Activated CD8-positive, alpha-beta T cell treated with anti-CD3 and anti-CD28 coated beads, Interleukin-2, amount 10 ng/mL, durations not matched to agents 7 days and 5 days (primary cell): ENCODE data around the gene FUT9. TPM values are rescaled to one million over a fixed set of nuclear protein-coding genes. Genes with fewer than 3 reads are reported as not detected.

Experiments used
- ATAC-seq: fragments of 150-1000 bp; cut with Tn5 transposase; one replicate; pipeline ENCODE4 v1.10.0; 2021; ENCODE audit warnings: moderate library complexity
- CTCF ChIA-PET: fragments of 350-600 bp; sonication (Branson Sonifier 250); formaldehyde crosslinking; loops from one replicate; lab custom pipeline; 2021; ENCODE audit warnings: antibody characterized with exemption; lab: Charles Lee
- POLR2A ChIA-PET: fragments of 350-600 bp; sonication (Branson Sonifier 250); formaldehyde crosslinking; loops from one replicate; lab custom pipeline; 2021; ENCODE audit warnings: antibody characterized with exemption; lab: Charles Lee
- DNase-seq: peaks from one replicate; pipeline ENCODE4 v3.0.0-alpha.2; 2020
- H3K27ac Mint-ChIP-seq: one replicate; pipeline ENCODE4 v1.8.0; 2021; ENCODE audit warnings: mild to moderate bottlenecking, mixed read lengths
- H3K27me3 Mint-ChIP-seq: one replicate; pipeline ENCODE4 v1.8.0; 2021; ENCODE audit warnings: low read depth, mixed read lengths
- H3K36me3 Mint-ChIP-seq: one replicate; pipeline ENCODE4 v1.8.0; 2021; ENCODE audit warnings: low read depth, mixed read lengths
- H3K4me1 Mint-ChIP-seq: one replicate; pipeline ENCODE4 v1.8.0; 2021; ENCODE audit warnings: low read depth, mixed read lengths
- H3K4me3 Mint-ChIP-seq: one replicate; pipeline ENCODE4 v1.8.0; 2021; ENCODE audit warnings: mild to moderate bottlenecking, mixed read lengths
- H3K9me3 Mint-ChIP-seq: one replicate; pipeline ENCODE4 v1.8.0; 2022; ENCODE audit warnings: mixed read lengths; ENCODE audit not compliant: insufficient read depth
- total RNA-seq, 2 experiments: library from RNA; stranded (reverse); gene quantifications; one replicate each; pipeline ENCODE4 v1.2.3, GENCODE V29; 2021

Gene FUT9
- total RNA-seq, 2 experiments from 2014 or later: not detected

DNA sequence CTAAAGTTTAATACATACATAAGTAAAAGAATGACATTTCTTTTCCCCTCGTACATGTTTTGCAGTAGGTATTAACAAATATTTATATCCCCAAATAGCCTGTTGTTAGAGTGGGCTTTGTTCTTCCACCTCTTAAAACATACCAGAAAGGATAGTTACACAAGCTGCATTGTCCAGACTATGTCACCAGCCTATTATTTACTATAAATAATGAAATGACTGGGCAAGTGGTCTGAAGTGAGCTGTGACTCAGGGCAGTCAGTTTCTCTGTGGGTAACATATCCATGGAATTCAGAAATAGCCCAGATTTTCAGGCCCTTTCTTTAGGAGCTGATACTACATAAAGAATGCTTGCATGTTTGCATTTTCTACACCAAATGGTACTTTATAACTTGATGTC is 60.1 kb downstream of the FUT9 start:
- ChIA-PET CTCF (no interaction called here), POLR2A (no interaction called here)
- no peak overlapping the region for H3K4me3 Mint-ChIP-seq
- H3K27ac Mint-ChIP-seq: no peak overlapping the region
- no peaks in the 10 kb centered on the region for H3K36me3 Mint-ChIP-seq
- ATAC-seq: no peak
- no peaks in the 10 kb centered on the region for H3K4me1 Mint-ChIP-seq
- H3K27me3 Mint-ChIP-seq: no peaks in the 10 kb centered on the region
- H3K9me3 Mint-ChIP-seq: no peaks in the 10 kb centered on the region
- no peak for DNase-seq

DNA sequence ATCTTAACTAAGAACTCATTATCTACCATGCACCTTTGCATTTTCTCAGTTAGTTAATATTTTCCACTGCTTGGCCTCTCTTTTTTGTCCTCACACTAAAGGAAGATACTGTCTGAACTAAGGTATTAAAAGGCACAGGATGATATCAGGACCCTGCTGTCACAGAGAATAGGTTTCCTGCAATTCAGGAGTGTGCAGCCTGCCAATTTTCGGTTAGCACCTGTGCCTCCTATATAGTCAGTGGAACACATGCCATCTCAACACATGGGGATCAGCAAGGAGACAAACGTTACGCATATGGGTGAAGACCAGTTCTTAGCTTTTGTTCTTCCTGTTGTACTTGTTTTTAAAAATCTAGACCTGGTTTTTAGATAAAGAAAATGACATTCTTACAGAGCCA is 71.0 kb downstream of the FUT9 start:
- POLR2A ChIA-PET: no interaction called here

DNA sequence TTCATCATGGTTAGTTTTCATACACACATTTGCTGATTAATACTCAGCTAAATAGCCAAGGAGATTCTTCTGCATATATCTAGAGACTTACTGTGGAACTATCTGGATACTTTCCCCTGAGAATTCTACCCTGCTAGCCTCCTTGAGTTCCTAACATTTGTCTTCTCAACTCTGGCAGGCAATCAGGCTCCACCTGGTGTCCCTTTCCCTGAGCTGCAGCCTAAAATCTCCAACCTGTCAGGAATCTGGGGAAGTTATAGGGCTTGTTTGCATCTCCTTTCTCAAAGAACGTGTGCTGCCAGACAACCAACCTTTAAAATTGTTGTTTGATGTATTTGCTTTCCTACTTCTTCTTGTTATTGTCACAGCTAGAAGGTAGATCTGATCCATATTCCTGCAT is 73.4 kb downstream of the FUT9 start:
- DNase-seq: no peak
- no peak overlapping the region for H3K4me3 Mint-ChIP-seq
- ChIA-PET POLR2A (no interaction called here), CTCF (no interaction called here)
- H3K9me3 Mint-ChIP-seq: no peaks in the 10 kb centered on the region
- H3K27me3 Mint-ChIP-seq: no peaks in the 10 kb centered on the region
- no peaks in the 10 kb centered on the region for H3K36me3 Mint-ChIP-seq
- ATAC-seq: no peak
- H3K4me1 Mint-ChIP-seq: no peaks in the 10 kb centered on the region
- H3K27ac Mint-ChIP-seq: no peak overlapping the region

More for the DNA sequence above, 71.0 kb downstream of the FUT9 start:
- H3K36me3 Mint-ChIP-seq: no peaks in the 10 kb centered on the region
- no peaks in the 10 kb centered on the region for H3K27me3 Mint-ChIP-seq
- no peak overlapping the region for H3K27ac Mint-ChIP-seq
- DNase-seq (no peak), ATAC-seq (no peak)
- H3K4me3 Mint-ChIP-seq: no peak overlapping the region
- no peaks in the 10 kb centered on the region for H3K9me3 Mint-ChIP-seq
- CTCF ChIA-PET: no interaction called here
- H3K4me1 Mint-ChIP-seq: no peaks in the 10 kb centered on the region

DNA sequence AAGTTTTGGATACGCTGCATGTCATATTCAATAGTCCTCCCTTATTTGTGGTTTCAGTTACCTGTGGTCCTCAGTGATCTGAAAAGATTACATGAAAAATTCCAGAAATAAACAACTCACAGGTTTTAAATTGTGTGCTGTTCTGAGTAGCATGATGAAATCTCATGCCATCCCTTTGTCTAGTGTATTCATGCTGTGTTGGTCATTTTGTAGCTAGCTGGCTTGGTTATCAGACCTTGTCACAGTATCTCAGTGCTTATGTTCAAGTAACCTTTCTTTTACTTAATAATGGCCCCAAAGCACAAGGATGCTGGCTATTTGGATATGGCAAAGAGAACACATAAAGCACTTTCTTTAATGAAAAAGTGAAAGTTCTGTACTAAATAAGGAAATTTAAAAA is 78.3 kb downstream of the FUT9 start:
- H3K27ac Mint-ChIP-seq: no peak overlapping the region
- H3K4me1 Mint-ChIP-seq: no peaks in the 10 kb centered on the region
- H3K9me3 Mint-ChIP-seq: no peaks in the 10 kb centered on the region
- H3K36me3 Mint-ChIP-seq: no peaks in the 10 kb centered on the region
- no peak for ATAC-seq
- H3K4me3 Mint-ChIP-seq: no peak overlapping the region
- ChIA-PET CTCF (no interaction called here), POLR2A (no interaction called here)
- H3K27me3 Mint-ChIP-seq: no peaks in the 10 kb centered on the region
- no peak for DNase-seq

DNA sequence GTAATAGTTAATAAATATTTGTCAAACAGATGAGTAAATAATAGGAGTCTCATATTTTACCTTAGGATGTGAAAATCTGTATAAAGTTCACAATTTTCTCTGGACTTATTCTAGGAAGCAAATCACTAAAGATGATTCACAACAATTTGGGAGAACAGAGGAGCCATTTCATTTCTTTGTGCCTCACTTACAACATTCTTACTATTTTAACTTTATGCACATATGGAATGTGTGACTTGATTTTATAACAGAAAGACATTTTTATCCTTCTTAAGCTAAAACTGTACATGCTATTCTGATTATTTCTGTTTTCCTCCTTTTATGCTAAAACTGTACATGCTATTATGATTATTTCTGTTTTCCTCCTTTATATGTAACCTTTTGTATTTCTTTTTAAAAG is 83.3 kb downstream of the FUT9 start:
- Mint-ChIP-seq H3K36me3 (no peaks in the 10 kb centered on the region), H3K4me3 (no peak overlapping the region), H3K27me3 (no peaks in the 10 kb centered on the region), H3K9me3 (no peaks in the 10 kb centered on the region), H3K4me1 (no peaks in the 10 kb centered on the region), H3K27ac (no peak overlapping the region)
- CTCF ChIA-PET: no interaction called here
- no peak for DNase-seq
- POLR2A ChIA-PET: no interaction called here
- ATAC-seq: no peak

DNA sequence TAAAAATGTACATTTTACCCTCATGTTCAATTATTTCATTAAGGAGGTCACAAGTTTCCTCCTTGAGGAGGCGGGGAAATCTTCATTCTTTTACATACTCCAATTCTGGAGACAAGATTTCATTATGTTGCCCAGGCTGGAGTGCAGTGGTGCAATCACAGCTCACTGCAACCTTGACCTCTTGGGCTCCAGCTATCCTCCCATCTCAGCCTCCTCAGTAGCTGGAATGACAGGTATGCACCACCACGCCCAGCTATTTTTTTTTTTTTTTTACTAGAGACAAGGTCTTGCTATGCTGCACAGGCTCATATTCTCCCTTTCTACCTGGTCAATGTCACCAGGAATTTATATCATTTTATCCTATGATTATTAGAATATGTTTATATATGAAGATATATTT is 85.8 kb downstream of the FUT9 start:
- Mint-ChIP-seq H3K27ac (no peak overlapping the region), H3K27me3 (no peaks in the 10 kb centered on the region), H3K4me1 (no peaks in the 10 kb centered on the region), H3K4me3 (no peak overlapping the region), H3K9me3 (no peaks in the 10 kb centered on the region), H3K36me3 (no peaks in the 10 kb centered on the region)
- ChIA-PET CTCF (no interaction called here), POLR2A (no interaction called here)
- no peak for ATAC-seq
- DNase-seq: no peak

DNA sequence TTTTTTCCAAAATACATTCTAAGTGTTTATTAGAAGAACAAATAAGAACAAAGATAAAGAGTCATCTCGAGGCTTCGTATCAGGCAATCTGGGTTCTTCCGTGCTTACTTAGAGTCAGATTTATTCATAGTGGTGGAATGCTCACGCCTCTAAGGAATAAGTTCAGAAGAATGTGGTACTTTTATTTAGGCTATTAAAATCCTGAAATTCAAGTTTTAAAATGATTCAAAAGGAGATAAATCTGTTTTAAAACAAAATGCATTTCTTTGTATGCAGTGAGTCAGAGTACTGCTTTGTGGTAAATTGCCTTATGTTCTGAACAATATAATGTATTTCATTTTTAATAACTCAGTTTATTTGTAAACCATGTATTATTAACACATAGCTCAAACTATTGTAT is 89.1 kb downstream of the FUT9 start:
- ChIA-PET CTCF (no interaction called here), POLR2A (no interaction called here)
- Mint-ChIP-seq H3K36me3 (no peaks in the 10 kb centered on the region), H3K27me3 (no peaks in the 10 kb centered on the region), H3K4me1 (no peaks in the 10 kb centered on the region), H3K27ac (no peak overlapping the region), H3K4me3 (no peak overlapping the region), H3K9me3 (no peaks in the 10 kb centered on the region)
- ATAC-seq (no peak), DNase-seq (no peak)

DNA sequence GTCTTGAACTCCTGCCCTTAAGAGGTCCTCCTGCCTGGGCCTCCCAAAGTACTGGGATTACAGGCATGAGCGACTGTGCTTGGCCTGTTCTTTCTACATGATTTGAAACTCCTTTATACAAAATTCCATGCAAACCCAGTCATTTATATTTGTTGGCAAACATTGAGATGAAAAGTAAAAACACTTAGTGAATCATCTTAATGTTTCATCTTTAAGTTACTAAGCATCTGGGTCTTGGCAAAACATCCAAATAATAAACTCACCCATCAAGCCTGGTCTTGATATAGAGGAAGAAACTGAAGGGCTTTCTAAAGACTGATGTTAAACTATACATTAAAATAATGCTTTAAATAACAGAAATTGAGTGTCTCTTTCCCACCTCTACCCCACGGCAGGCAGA is 95.1 kb downstream of the FUT9 start:
- Mint-ChIP-seq H3K4me3 (no peak overlapping the region), H3K27ac (no peak overlapping the region), H3K9me3 (no peaks in the 10 kb centered on the region), H3K36me3 (no peaks in the 10 kb centered on the region), H3K27me3 (no peaks in the 10 kb centered on the region), H3K4me1 (no peaks in the 10 kb centered on the region)
- no peak for DNase-seq
- ChIA-PET POLR2A (no interaction called here), CTCF (no interaction called here)
- ATAC-seq: no peak

DNA sequence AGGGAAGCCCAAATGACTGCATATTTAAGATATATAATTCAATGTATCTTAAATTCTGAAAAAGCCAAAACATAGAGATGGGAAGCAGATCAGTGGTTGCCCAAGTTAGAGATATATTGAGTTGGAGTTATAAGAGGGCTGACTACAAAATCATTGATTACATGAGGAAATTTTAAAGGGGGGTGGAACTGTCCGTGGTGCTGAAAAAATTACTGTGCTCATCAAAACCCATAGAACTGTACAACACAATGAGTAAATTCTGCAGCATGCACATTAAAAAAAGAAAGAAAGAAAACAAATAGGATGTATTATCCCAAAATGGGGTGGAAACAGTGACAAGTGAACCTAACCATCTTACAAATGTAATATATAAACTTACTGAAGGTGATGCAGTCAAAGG is 100.9 kb downstream of the FUT9 start:
- ChIA-PET POLR2A (no interaction called here), CTCF (no interaction called here)
- no peaks in the 10 kb centered on the region for H3K9me3 Mint-ChIP-seq
- no peak overlapping the region for H3K4me3 Mint-ChIP-seq
- H3K36me3 Mint-ChIP-seq: no peaks in the 10 kb centered on the region
- no peaks in the 10 kb centered on the region for H3K4me1 Mint-ChIP-seq
- no peaks in the 10 kb centered on the region for H3K27me3 Mint-ChIP-seq
- DNase-seq (peak; percentile 27), ATAC-seq (no peak)
- no peak overlapping the region for H3K27ac Mint-ChIP-seq

DNA sequence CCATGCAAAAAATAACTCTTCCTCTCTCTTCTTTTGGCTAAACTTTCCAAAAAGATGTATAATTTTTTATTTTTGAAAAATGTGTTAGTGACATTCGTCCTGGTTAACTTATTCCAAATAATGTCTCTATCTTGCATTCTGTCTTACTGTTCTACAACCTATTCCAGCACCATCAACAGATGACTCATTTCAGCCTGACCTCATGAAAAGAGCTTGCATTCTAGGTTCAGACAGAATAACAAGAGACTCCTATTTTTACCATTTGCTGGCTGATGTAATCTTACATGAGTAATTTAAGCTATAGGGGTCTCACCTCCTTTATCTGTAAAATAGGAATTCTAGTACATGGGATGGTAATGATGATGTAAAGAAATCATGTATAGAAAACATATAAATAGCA is 109.0 kb downstream of the FUT9 start:
- DNase-seq: no peak
- ATAC-seq: no peak
- POLR2A ChIA-PET: no interaction called here
- no peaks in the 10 kb centered on the region for H3K36me3 Mint-ChIP-seq
- H3K27me3 Mint-ChIP-seq: no peaks in the 10 kb centered on the region
- no peaks in the 10 kb centered on the region for H3K4me1 Mint-ChIP-seq
- H3K27ac Mint-ChIP-seq: no peak overlapping the region
- H3K4me3 Mint-ChIP-seq: no peak overlapping the region
- CTCF ChIA-PET: no interaction called here
- no peaks in the 10 kb centered on the region for H3K9me3 Mint-ChIP-seq

DNA sequence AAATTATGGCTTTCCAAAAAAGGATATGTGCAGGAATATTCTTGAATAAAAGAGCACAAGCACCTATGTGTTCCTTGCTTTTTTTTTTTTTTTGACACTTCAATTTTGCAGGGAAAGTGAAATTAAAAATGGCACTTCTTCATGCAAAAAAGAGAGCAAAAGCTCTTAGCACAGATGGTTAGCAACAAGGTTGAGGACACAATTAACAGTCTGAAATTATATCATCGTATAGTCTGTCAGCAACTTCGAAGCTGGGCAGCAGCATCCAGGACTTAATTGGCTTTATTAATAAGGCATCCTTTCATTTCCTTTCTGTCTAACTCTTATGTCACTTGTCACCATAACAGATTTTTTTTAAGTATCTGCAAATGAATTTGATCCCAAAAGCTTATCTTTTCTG is 122.6 kb downstream of the FUT9 start:
- CTCF ChIA-PET: no interaction called here

DNA sequence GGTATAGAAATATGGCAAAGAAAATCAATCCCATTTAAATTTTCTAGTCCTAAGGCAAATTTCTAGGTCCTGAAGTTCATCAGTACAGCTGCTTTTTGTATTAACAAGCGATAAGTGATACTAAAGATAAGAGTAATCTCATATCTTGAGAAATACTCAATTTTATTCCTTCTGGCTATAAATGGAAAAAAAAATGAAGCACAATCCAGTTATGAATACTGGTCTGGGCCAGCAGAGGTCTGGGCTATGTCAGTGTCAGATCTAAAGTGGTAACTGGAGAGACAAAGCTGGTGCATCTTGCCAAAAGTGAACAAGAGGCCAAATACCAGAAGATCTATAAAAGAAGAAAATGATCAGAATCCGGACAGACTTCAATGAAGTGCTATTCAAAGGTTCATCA is 126.4 kb downstream of the FUT9 start:
- H3K4me1 Mint-ChIP-seq: no peaks in the 10 kb centered on the region
- H3K4me3 Mint-ChIP-seq: no peak overlapping the region
- DNase-seq: no peak
- no peaks in the 10 kb centered on the region for H3K27me3 Mint-ChIP-seq
- ChIA-PET CTCF (no interaction called here), POLR2A (no interaction called here)
- ATAC-seq: no peak
- no peaks in the 10 kb centered on the region for H3K36me3 Mint-ChIP-seq
- no peak overlapping the region for H3K27ac Mint-ChIP-seq
- H3K9me3 Mint-ChIP-seq: no peaks in the 10 kb centered on the region

More for the DNA sequence above, 122.6 kb downstream of the FUT9 start:
- DNase-seq (no peak), ATAC-seq (no peak)
- Mint-ChIP-seq H3K36me3 (no peaks in the 10 kb centered on the region), H3K4me3 (no peak overlapping the region), H3K27ac (no peak overlapping the region), H3K27me3 (no peaks in the 10 kb centered on the region), H3K9me3 (no peaks in the 10 kb centered on the region), H3K4me1 (no peaks in the 10 kb centered on the region)
- POLR2A ChIA-PET: no interaction called here

DNA sequence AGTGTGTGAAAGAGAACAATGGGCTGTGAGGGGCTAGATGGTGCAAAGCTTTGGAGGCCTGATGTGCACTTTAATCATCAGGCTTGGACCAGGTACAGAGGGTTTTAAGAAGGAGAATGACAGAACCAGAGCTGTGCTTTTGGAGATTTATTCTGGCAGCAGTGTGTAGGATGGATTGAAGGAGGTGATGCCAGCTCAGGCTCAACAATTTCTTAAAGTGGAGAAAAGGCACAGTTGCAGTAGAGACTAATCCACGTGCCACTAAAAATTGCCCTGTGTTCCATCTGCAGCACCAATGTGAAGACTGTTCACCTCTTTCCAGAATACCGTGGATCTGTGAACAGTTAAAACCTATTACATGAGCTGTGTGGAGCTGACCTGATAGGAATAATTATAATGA is 134.7 kb downstream of the FUT9 start:
- ChIA-PET POLR2A (no interaction called here), CTCF (no interaction called here)
- no peak for ATAC-seq
- Mint-ChIP-seq H3K36me3 (no peaks in the 10 kb centered on the region), H3K27ac (no peak overlapping the region), H3K9me3 (no peaks in the 10 kb centered on the region), H3K27me3 (no peaks in the 10 kb centered on the region), H3K4me3 (no peak overlapping the region), H3K4me1 (no peaks in the 10 kb centered on the region)
- no peak for DNase-seq
